Measurements from ENCODE around the gene THAP11.

DNA sequence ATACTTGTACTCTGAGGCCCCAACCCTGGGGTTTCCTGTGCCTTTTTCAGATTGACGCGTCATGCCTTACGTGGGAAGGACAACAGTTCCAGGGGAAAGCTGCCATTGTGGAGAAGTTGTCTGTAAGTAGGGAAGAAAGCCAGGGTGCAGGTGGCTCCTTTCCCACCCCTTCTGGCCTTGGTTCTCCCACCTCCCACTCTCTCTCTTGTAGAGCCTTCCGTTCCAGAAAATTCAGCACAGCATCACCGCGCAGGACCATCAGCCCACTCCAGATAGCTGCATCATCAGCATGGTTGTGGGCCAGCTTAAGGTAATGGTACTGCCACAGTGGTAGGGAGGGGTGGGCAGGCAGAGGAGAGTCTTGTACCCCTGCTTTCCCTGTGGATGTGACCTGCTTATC lies 26.2 kb downstream of the THAP11 start:
- TF ChIP-seq EZH2phosphoT487 (IDR thresholded peaks at IDR 0.05; ENCODE audit: low read depth, severe bottlenecking, unreplicated experiment) (no peak), CTCF (IDR thresholded peaks at IDR 0.05; ENCODE audit: poor library complexity) (no peak)

Measured in hepatocyte (in vitro differentiated cells).